Astrocyte (in vitro differentiated cells and primary cell): ENCODE results near the gene IDH3A. TPM values are rescaled to one million over a fixed set of nuclear protein-coding genes. Genes with fewer than 3 reads are reported as not detected.

Experiments
- DNase-seq: peaks from one replicate; pipeline ENCODE4 v3.0.0-alpha.2; 2010; ENCODE audit warnings: low read depth
- FAIRE-seq: peaks from 2 replicates; lab custom pipeline; 2011; peaks lifted over from hg19 to GRCh38; lab: Jason Lieb, UNC
- H2AFZ ChIP-seq: 2 replicates; pipeline ENCODE4 v1.6.0; 2012; ENCODE audit warnings: low read depth, low read length, inconsistent platforms
- H3K27ac ChIP-seq: 2 replicates; pipeline ENCODE4 v1.5.1; 2011; ENCODE audit warnings: low read depth, low read length, inconsistent platforms
- H3K27me3 ChIP-seq: 2 replicates; pipeline ENCODE4 v1.6.0; 2011; ENCODE audit warnings: low read length, inconsistent platforms; ENCODE audit not compliant: insufficient read depth
- H3K36me3 ChIP-seq: 2 replicates; pipeline ENCODE4 v1.5.1; 2011; ENCODE audit warnings: low read length, inconsistent platforms; ENCODE audit not compliant: insufficient read depth
- H3K4me1 ChIP-seq: 2 replicates; pipeline ENCODE4 v1.5.1; 2011; ENCODE audit warnings: low read length, inconsistent platforms; ENCODE audit not compliant: insufficient read depth
- H3K4me2 ChIP-seq: 2 replicates; pipeline ENCODE4 v1.6.0; 2012; ENCODE audit warnings: low read length, inconsistent platforms
- H3K4me3 ChIP-seq: 2 replicates; pipeline ENCODE4 v1.5.1; 2011; ENCODE audit warnings: low read depth, mild to moderate bottlenecking, low read length, inconsistent platforms; ENCODE audit not compliant: insufficient read depth
- H3K79me2 ChIP-seq: 2 replicates; pipeline ENCODE4 v1.6.0; 2012; ENCODE audit warnings: mild to moderate bottlenecking, low read length, inconsistent platforms; ENCODE audit not compliant: insufficient read depth
- H3K9ac ChIP-seq: 2 replicates; pipeline ENCODE4 v1.6.0; 2012; ENCODE audit warnings: mild to moderate bottlenecking, low read length, inconsistent platforms
- H3K9me3 ChIP-seq: 2 replicates; pipeline ENCODE4 v1.5.1; 2012; ENCODE audit warnings: low read depth, mild to moderate bottlenecking, low read length, inconsistent platforms; ENCODE audit not compliant: insufficient read depth
- H4K20me1 ChIP-seq: 2 replicates; pipeline ENCODE4 v1.6.0; 2012; ENCODE audit warnings: low read length, inconsistent platforms; ENCODE audit not compliant: insufficient read depth
- H3K27ac Mint-ChIP-seq: one replicate; pipeline ENCODE4 v1.8.0; 2021; ENCODE audit warnings: mild to moderate bottlenecking, mixed read lengths; ENCODE audit not compliant: unreplicated experiment
- H3K27me3 Mint-ChIP-seq: one replicate; pipeline ENCODE4 v1.8.0; 2021; ENCODE audit warnings: low read depth, mixed read lengths; ENCODE audit not compliant: unreplicated experiment
- H3K36me3 Mint-ChIP-seq: one replicate; pipeline ENCODE4 v1.8.0; 2021; ENCODE audit warnings: low read depth, mixed read lengths; ENCODE audit not compliant: unreplicated experiment
- H3K4me1 Mint-ChIP-seq: one replicate; pipeline ENCODE4 v1.8.0; 2021; ENCODE audit warnings: low read depth, mixed read lengths; ENCODE audit not compliant: unreplicated experiment
- H3K4me3 Mint-ChIP-seq: one replicate; pipeline ENCODE4 v1.8.0; 2021; ENCODE audit warnings: mild to moderate bottlenecking, moderate library complexity, mixed read lengths; ENCODE audit not compliant: unreplicated experiment
- H3K9me3 Mint-ChIP-seq: one replicate; pipeline ENCODE4 v1.8.0; 2021; ENCODE audit warnings: mild to moderate bottlenecking, mixed read lengths; ENCODE audit not compliant: unreplicated experiment
- CTCF ChIP-seq: IDR thresholded peaks from 2 replicates; pipeline ENCODE4 v1.5.1; 2011; ENCODE audit warnings: low read depth, mild to moderate bottlenecking, inconsistent platforms, low read length, moderate library complexity; ENCODE audit not compliant: insufficient read depth
- EZH2 ChIP-seq: IDR thresholded peaks from 2 replicates; pipeline ENCODE4 v1.6.1; 2012; ENCODE audit warnings: mild to moderate bottlenecking, low read length, inconsistent platforms; ENCODE audit not compliant: insufficient read depth
- total RNA-seq: library from RNA; stranded (reverse); gene quantifications from 2 replicates; pipeline ENCODE4 v1.2.1, GENCODE V29; 2021

The IDH3A gene
- total RNA-seq, 1 donor from 2014 or later, result 36.3 TPM

DNA sequence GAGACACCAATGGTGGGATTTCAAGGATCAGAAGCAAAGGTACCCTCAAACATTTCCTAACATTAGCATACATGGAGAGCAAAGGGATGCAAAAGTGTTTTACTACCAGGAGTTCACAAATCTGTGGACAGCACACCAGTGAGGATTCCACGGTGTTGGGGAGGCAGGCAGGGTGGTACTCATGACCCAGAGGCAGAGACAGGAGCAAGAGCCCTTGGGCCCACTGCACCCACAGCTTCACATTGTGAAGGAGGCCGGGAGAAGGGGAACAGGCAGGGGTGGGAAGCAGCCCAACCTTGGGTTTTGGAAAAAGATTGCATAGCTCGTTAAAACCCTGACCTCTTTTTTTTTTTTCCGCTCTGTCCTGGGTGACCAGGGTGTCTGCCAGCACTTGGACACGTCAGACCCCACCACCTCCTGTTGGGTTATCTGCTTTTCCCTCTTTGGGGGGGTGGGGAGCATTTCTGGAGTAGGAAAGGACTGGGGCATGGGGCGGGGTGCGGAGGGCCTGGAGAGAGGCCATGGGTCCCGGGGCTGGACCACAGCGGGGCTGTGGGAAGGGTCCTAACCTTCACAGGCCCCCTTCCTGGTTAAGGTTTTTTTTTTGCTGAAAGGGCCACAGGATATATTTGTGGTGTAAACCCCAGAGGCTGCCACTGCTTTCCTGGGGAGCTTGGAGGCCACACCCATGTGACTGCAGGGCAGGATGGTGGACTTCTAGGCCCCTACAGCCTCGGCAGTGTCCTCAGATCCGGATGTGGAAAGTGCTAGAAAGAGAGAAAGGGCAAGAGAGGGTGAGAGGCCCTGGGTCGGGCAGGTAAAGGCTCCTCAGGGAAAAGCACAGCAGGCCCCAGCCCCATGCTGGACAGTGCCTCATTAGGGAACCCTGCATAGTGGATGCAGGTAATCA, 44.3 kb upstream of the IDH3A start:
- H3K9me3 ChIP-seq, result no peaks in the 10 kb centered on the region
- TF ChIP-seq CTCF (no peak), EZH2 (no peak)
- H3K27ac Mint-ChIP-seq, result no peak overlapping the region

GRCh38 chr15:78105476-78106241, 43.5 kb upstream of the IDH3A start:
- TF ChIP-seq CTCF, result no peak
- no peak for TF ChIP-seq EZH2
- Histone ChIP-seq H3K9me3 (no peaks in the 10 kb centered on the region), H3K36me3 (no peaks in the 10 kb centered on the region), H3K79me2 (no peaks in the 10 kb centered on the region), H4K20me1 (no peaks in the 10 kb centered on the region), H2AFZ (no peak overlapping the region), H3K4me2 (peak overlapping the region; percentile 20), H3K27me3 (peaks cover 2% of the 10 kb centered on the region), H3K9ac (no peak overlapping the region), H3K27ac (no peak overlapping the region), H3K4me1 (peaks cover 5% of the 10 kb centered on the region), H3K4me3 (no peak overlapping the region)
- Mint-ChIP-seq H3K27me3 (peaks cover 44% of the 10 kb centered on the region), H3K27ac (no peak overlapping the region), H3K4me3 (no peak overlapping the region), H3K9me3 (no peaks in the 10 kb centered on the region), H3K36me3 (peaks cover 6% of the 10 kb centered on the region), H3K4me1 (peaks cover 5% of the 10 kb centered on the region)
- DNase-seq (peak; percentile 14), FAIRE-seq (no peak)

More for the DNA sequence above, 44.3 kb upstream of the IDH3A start:
- peaks cover 39% of the 10 kb centered on the region for H3K27me3 Mint-ChIP-seq
- H3K27me3 ChIP-seq, result peaks cover 2% of the 10 kb centered on the region
- no peak overlapping the region for H2AFZ ChIP-seq
- peaks cover 5% of the 10 kb centered on the region for H3K4me1 Mint-ChIP-seq
- no peaks in the 10 kb centered on the region for H3K36me3 ChIP-seq
- no peaks in the 10 kb centered on the region for H4K20me1 ChIP-seq
- H3K36me3 Mint-ChIP-seq, result peaks cover 6% of the 10 kb centered on the region
- FAIRE-seq (no peak), DNase-seq (no peak)
- H3K4me2 ChIP-seq, result no peak overlapping the region
- H3K27ac ChIP-seq, result no peak overlapping the region
- H3K4me1 ChIP-seq, result peaks cover 5% of the 10 kb centered on the region
- H3K79me2 ChIP-seq, result no peaks in the 10 kb centered on the region
- no peak overlapping the region for H3K4me3 ChIP-seq
- H3K4me3 Mint-ChIP-seq, result no peak overlapping the region
- no peaks in the 10 kb centered on the region for H3K9me3 Mint-ChIP-seq
- H3K9ac ChIP-seq, result no peak overlapping the region
